Endothelial cell of umbilical vein (primary cell): ENCODE data around the gene ZNF84. TPM values are rescaled to one million over a fixed set of nuclear protein-coding genes. Genes with fewer than 3 reads are reported as not detected.

ENCODE experiments used
- BruUV-seq: library from RNA; stranded (reverse); fragments of 400-500 nt; replicated peaks from 2 replicates; lab custom pipeline; 2021; lab: Mats Ljungman, UMichigan
- CTCF ChIA-PET: fragments of 300-600, 350-600 bp; sonication (Branson Sonifier 250); formaldehyde crosslinking; loops from one replicate; lab custom pipeline; 2021; ENCODE audit warnings: antibody characterized with exemption, inconsistent platforms; lab: Charles Lee
- POLR2A ChIA-PET: fragments of 300-600, 350-600 bp; sonication (Branson Sonifier 250); formaldehyde crosslinking; loops from one replicate; lab custom pipeline; 2021; ENCODE audit warnings: antibody characterized with exemption, inconsistent platforms; lab: Charles Lee
- DNase-seq: peaks from one replicate; pipeline ENCODE4 v3.0.0-alpha.2; 2011; ENCODE audit warnings: low read depth, low spot score
- FAIRE-seq: peaks from 2 replicates; lab custom pipeline; 2011; peaks lifted over from hg19 to GRCh38; lab: Jason Lieb, UNC
- H2AFZ ChIP-seq: 2 replicates; pipeline ENCODE4 v1.6.0; 2012; ENCODE audit warnings: low read depth, low read length, control low read depth, inconsistent platforms
- H3K27ac ChIP-seq: 2 replicates; pipeline ENCODE4 v1.5.1; 2011; ENCODE audit warnings: low read depth, mild to moderate bottlenecking, control low read depth, low read length, moderate library complexity; ENCODE audit not compliant: insufficient read depth
- H3K27me3 ChIP-seq, 2 experiments: 2 replicates each; pipeline versions ENCODE4 v1.6.0 to v1.6.1; 2011; ENCODE audit warnings: low read length in 2 of 2, mixed read lengths in 1 of 2; ENCODE audit not compliant: control insufficient read depth in 2 of 2, insufficient read depth in 2 of 2
- H3K36me3 ChIP-seq, 2 experiments: 2 replicates in 1 of 2; 3 replicates in 1 of 2; pipeline ENCODE4 v1.5.1; 2011; ENCODE audit warnings: low read length in 2 of 2, mild to moderate bottlenecking in 1 of 2, moderate library complexity in 1 of 2; ENCODE audit not compliant: control insufficient read depth in 2 of 2, insufficient read depth in 2 of 2; ENCODE audit errors: extremely low read depth in 1 of 2
- H3K4me1 ChIP-seq: 3 replicates; pipeline ENCODE4 v1.5.1; 2011; ENCODE audit warnings: mild to moderate bottlenecking, low read length; ENCODE audit not compliant: control insufficient read depth, insufficient read depth; ENCODE audit errors: extremely low read depth
- H3K4me2 ChIP-seq: 2 replicates; pipeline ENCODE4 v1.6.1; 2011; ENCODE audit warnings: low read length, control low read depth, mixed read lengths; ENCODE audit not compliant: insufficient read depth
- H3K4me3 ChIP-seq, 3 experiments: fragments of 200-600 bp in 1 of 3; sonication (generic), shearing (Covaris generic) in 1 of 3; replicated peaks in 1 of 3; 2 replicates each; pipeline ENCODE4 v1.5.1; 2011 to 2016; ENCODE audit warnings: control low read depth in 3 of 3, low read length in 3 of 3, mild to moderate bottlenecking in 2 of 3, inconsistent platforms in 1 of 3, low read depth in 1 of 3, moderate library complexity in 1 of 3; ENCODE audit not compliant: insufficient read depth in 1 of 3
- H3K79me2 ChIP-seq: 2 replicates; pipeline ENCODE4 v1.6.0; 2012; ENCODE audit warnings: low read length, inconsistent platforms; ENCODE audit not compliant: control insufficient read depth, insufficient read depth
- H3K9ac ChIP-seq: replicated peaks from 2 replicates; pipeline ENCODE3; 2011; ENCODE audit warnings: low read length, control low read depth; ENCODE audit not compliant: insufficient read depth; ENCODE audit errors: extremely low read depth
- H3K9me1 ChIP-seq: replicated peaks from 3 replicates; pipeline ENCODE4 v1.6.0; 2011; ENCODE audit warnings: mild to moderate bottlenecking, low read length; ENCODE audit not compliant: control insufficient read depth, insufficient read depth; ENCODE audit errors: extremely low read depth
- H3K9me3 ChIP-seq: replicated peaks from 2 replicates; pipeline ENCODE4 v1.5.1; 2012; ENCODE audit warnings: low read length, inconsistent platforms; ENCODE audit not compliant: control insufficient read depth, insufficient read depth
- H4K20me1 ChIP-seq: replicated peaks from 2 replicates; pipeline ENCODE3; 2011; ENCODE audit warnings: mild to moderate bottlenecking, low read length; ENCODE audit not compliant: control insufficient read depth, insufficient read depth; ENCODE audit errors: extremely low read depth
- CTCF ChIP-seq, 2 donors: IDR thresholded peaks; 1 replicate in 1 of 2; 2 replicates in 1 of 2; pipeline ENCODE4 v1.5.1; 2011; ENCODE audit warnings: low read length in 2 of 2, mild to moderate bottlenecking in 2 of 2, moderate library complexity in 2 of 2, control low read depth in 1 of 2, inconsistent platforms in 1 of 2, low read depth in 1 of 2; ENCODE audit not compliant: insufficient read depth in 1 of 2; ENCODE audit errors: extremely low read depth in 1 of 2
- EZH2 ChIP-seq: IDR thresholded peaks from 2 replicates; pipeline ENCODE4 v1.6.1; 2012; ENCODE audit warnings: borderline replicate concordance, low read depth, mild to moderate bottlenecking, moderate library complexity, low read length, inconsistent platforms; ENCODE audit not compliant: severe bottlenecking
- FOS ChIP-seq: IDR thresholded peaks from 2 replicates; pipeline ENCODE4 v1.6.1; 2011; ENCODE audit warnings: mild to moderate bottlenecking, low read length, moderate library complexity, borderline replicate concordance; ENCODE audit not compliant: insufficient read depth
- GATA2 ChIP-seq: IDR thresholded peaks from 2 replicates; pipeline ENCODE4 v1.7.0; 2011; ENCODE audit warnings: low read depth, mild to moderate bottlenecking, moderate library complexity, mixed read lengths, low read length; ENCODE audit not compliant: insufficient read length, insufficient read depth
- JUN ChIP-seq: IDR thresholded peaks from 2 replicates; pipeline ENCODE4 v1.6.1; 2011; ENCODE audit warnings: borderline replicate concordance, low read depth; ENCODE audit not compliant: insufficient read length, insufficient read depth
- MYC ChIP-seq: IDR thresholded peaks from one replicate; pipeline ENCODE4 v1.6.1; 2011; ENCODE audit warnings: mild to moderate bottlenecking, low read depth, low read length
- POLR2A ChIP-seq: IDR thresholded peaks from 2 replicates; pipeline ENCODE4 v1.6.1; 2012; ENCODE audit warnings: low read depth, mild to moderate bottlenecking, control low read depth, low read length
- POLR2AphosphoS5 ChIP-seq: IDR thresholded peaks from 2 replicates; pipeline ENCODE4 v1.6.1; 2012; ENCODE audit warnings: low read depth, mild to moderate bottlenecking, control low read depth, low read length, moderate library complexity; ENCODE audit not compliant: insufficient read depth
- dilution Hi-C: fragments of 300-500 bp; cut with MboI; formaldehyde crosslinking; loops from one replicate; pipeline ENCODE4 v1.15.0; 2019; ENCODE audit warnings: low sequenced_read_pairs; ENCODE audit not compliant: extremely low pct_ligation_motif_present
- intact Hi-C: fragments of 100-400 bp; cut with micrococcal nuclease; formaldehyde crosslinking; loops from one replicate; pipeline ENCODE4 v1.10.0; 2022
- polyA plus RNA-seq, 4 experiments: library from polyadenylated mRNA; depleted of rRNA in 3 of 4; stranded (reverse) in 3 of 4; unstranded in 1 of 4; fragments of >200 nt; gene quantifications; 2 replicates each; pipeline versions ENCODE4 v1.2.1 to v1.2.3, GENCODE V29; 2011 to 2012; ENCODE audit warnings: missing spikeins in 1 of 4
- total RNA-seq: library from RNA; stranded (reverse); gene quantifications from 2 replicates; pipeline ENCODE4 v1.2.3, GENCODE V29; 2021
- TF ChIP-seq, protein P1 (sequence below): IDR thresholded peaks from 2 replicates; pipeline ENCODE4 v1.6.1; 2011; ENCODE audit not compliant: insufficient read depth, insufficient read length

Gene ZNF84
- total and polyA plus RNA-seq, 2 donors (not counting 3 experiments of a cell fraction or from before 2014, with no cell fraction given), result 8.8 to 26.0 TPM

DNA sequence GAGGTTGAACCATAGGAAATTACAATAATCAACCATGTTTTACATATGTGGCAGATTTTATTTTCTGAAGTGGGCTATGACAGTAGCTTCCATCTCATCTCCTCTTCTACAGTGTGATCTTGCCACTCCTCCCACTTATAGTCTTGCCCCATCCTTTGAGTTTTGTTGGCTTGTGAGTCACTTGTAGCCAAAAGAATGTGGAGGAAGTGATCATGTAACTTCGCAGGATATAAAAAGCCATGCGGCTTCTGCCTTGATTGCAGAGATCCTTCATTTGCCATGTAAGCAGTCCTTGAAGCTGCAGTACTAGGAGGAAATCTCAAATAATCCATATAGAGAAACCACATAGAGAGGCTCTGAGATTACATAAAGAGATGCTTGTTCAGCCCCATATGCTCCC is 13.7 kb upstream of the ZNF84 start:
- Histone ChIP-seq H3K9me3 (no peaks in the 10 kb centered on the region), H3K4me3 (no peak overlapping the region), H3K9ac (no peak overlapping the region), H3K4me1 (no peaks in the 10 kb centered on the region), H3K4me2 (no peak overlapping the region), H3K36me3 (no peaks in the 10 kb centered on the region), H3K27me3 (no peaks in the 10 kb centered on the region), H2AFZ (no peak overlapping the region), H4K20me1 (no peaks in the 10 kb centered on the region), H3K9me1 (no peaks in the 10 kb centered on the region), H3K79me2 (no peaks in the 10 kb centered on the region), H3K27ac (no peak overlapping the region)
- dilution Hi-C loops, result no loop called here
- intact Hi-C loops, result no loop called here
- ChIA-PET CTCF (interaction anchor here (1.2 kb wide), 1 partner anchor 14 kb away, joined by 3 read pairs; no protein-coding TSS in a partner anchor), POLR2A (no interaction called here)
- FAIRE-seq, result no peak
- no peak for DNase-seq
- TF ChIP-seq CTCF (IDR thresholded peaks at IDR 0.05; ENCODE audit: extremely low read depth in 1 of 2, insufficient read depth in 1 of 2, low read depth in 1 of 2, low read length in 2 of 2) (no peak), FOS (no peak), MYC (no peak), POLR2AphosphoS5 (no peak), POLR2A (no peak), EZH2 (no peak), JUN (no peak), GATA2 (no peak)
- TF ChIP-seq, protein P1, sequence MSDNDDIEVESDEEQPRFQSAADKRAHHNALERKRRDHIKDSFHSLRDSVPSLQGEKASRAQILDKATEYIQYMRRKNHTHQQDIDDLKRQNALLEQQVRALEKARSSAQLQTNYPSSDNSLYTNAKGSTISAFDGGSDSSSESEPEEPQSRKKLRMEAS, result no peak
- BruUV-seq, result no TSS peak
